Endodermal cell (in vitro differentiated cells): ENCODE measurements around the gene CLDN14. TPM values are rescaled to one million over a fixed set of nuclear protein-coding genes. Genes with fewer than 3 reads are reported as not detected.

Experiments used
- DNase-seq: peaks from one replicate; pipeline ENCODE4 v3.0.0-alpha.2; 2017
- H3K27ac ChIP-seq: 2 replicates; pipeline ENCODE4 v1.5.1; 2013; ENCODE audit warnings: mild to moderate bottlenecking, low read depth, low read length, moderate library complexity
- H3K27me3 ChIP-seq: 2 replicates; pipeline ENCODE4 v1.6.1; 2013; ENCODE audit warnings: mild to moderate bottlenecking, low read length, moderate library complexity; ENCODE audit not compliant: insufficient read depth, control insufficient read depth, poor library complexity, severe bottlenecking
- H3K36me3 ChIP-seq: 2 replicates; pipeline ENCODE4 v1.7.0; 2013; ENCODE audit warnings: mild to moderate bottlenecking, low read length, moderate library complexity; ENCODE audit not compliant: control insufficient read depth, insufficient read depth
- H3K4me1 ChIP-seq: one replicate; pipeline ENCODE4 v1.7.0; 2013; ENCODE audit warnings: low read length; ENCODE audit not compliant: control insufficient read depth, insufficient read depth
- H3K4me3 ChIP-seq: 2 replicates; pipeline ENCODE4 v1.5.1; 2013; ENCODE audit warnings: mild to moderate bottlenecking, low read length, moderate library complexity
- H3K9ac ChIP-seq: 2 replicates; pipeline ENCODE4 v1.6.1; 2013; ENCODE audit warnings: mild to moderate bottlenecking, low read length, moderate library complexity; ENCODE audit not compliant: poor library complexity, severe bottlenecking; ENCODE audit errors: extremely low read depth
- H3K9me3 ChIP-seq: 2 replicates; pipeline ENCODE4 v1.6.1; 2013; ENCODE audit warnings: mild to moderate bottlenecking, low read length, moderate library complexity; ENCODE audit not compliant: control insufficient read depth
- H3K27ac Mint-ChIP-seq: 2 replicates; pipeline ENCODE4 v1.8.0; 2020; ENCODE audit warnings: mixed read lengths
- H3K27me3 Mint-ChIP-seq: 2 replicates; pipeline ENCODE4 v1.8.0; 2021; ENCODE audit warnings: mild to moderate bottlenecking, mixed read lengths; ENCODE audit not compliant: insufficient read depth
- H3K36me3 Mint-ChIP-seq: 2 replicates; pipeline ENCODE4 v1.8.0; 2020; ENCODE audit warnings: low read depth, mixed read lengths
- H3K4me1 Mint-ChIP-seq: 2 replicates; pipeline ENCODE4 v1.8.0; 2020; ENCODE audit warnings: mixed read lengths
- H3K4me3 Mint-ChIP-seq: 2 replicates; pipeline ENCODE4 v1.8.0; 2020; ENCODE audit warnings: mild to moderate bottlenecking, moderate library complexity, mixed read lengths
- H3K9me3 Mint-ChIP-seq: 2 replicates; pipeline ENCODE4 v1.8.0; 2020; ENCODE audit warnings: mild to moderate bottlenecking, mixed read lengths
- CTCF ChIP-seq: fragments of 200-600 bp; sonication (generic); conservative IDR thresholded peaks from 2 replicates; pipeline ENCODE4 v1.5.0; 2021; ENCODE audit warnings: antibody characterized with exemption, mild to moderate bottlenecking
- WGBS, 2 experiments: methylation state at CpG; one replicate each; pipeline versions ENCODE4 v1.1.5 to v1.1.7; 2013; ENCODE audit warnings: missing lambda C conversion rate in 2 of 2, mixed read lengths in 1 of 2; ENCODE audit not compliant: insufficient coverage in 1 of 2, insufficient read length in 1 of 2; 5-methylcytosine and 5-hydroxymethylcytosine counted together
- total RNA-seq, 2 donors: library from RNA; stranded (reverse); fragmentation: NEBNext Ultra II Directional in 1 of 2; extraction: Animal tissue kit (Norgen Biotek cat#: 25700) in 1 of 2; gene quantifications; 2 replicates in 1 of 2; 3 replicates in 1 of 2; pipeline ENCODE4 v1.2.1, GENCODE V29; 2021

Gene CLDN14
- total RNA-seq, 2 donors from 2014 or later = not detected

GRCh38 chr21:36456729-36457414, 23.1 kb downstream of the CLDN14 start:
- no peaks in the 10 kb centered on the region for H3K36me3 ChIP-seq
- no peak overlapping the region for H3K27ac ChIP-seq
- peaks cover 13% of the 10 kb centered on the region for H3K4me1 ChIP-seq
- H3K27me3 ChIP-seq = no peaks in the 10 kb centered on the region
- peaks cover 23% of the 10 kb centered on the region for H3K4me1 Mint-ChIP-seq
- H3K4me3 ChIP-seq = no peak overlapping the region
- H3K9me3 Mint-ChIP-seq = no peaks in the 10 kb centered on the region
- H3K36me3 Mint-ChIP-seq = no peaks in the 10 kb centered on the region
- no peak overlapping the region for H3K27ac Mint-ChIP-seq
- H3K9ac ChIP-seq = no peak overlapping the region
- H3K27me3 Mint-ChIP-seq = peaks cover 1% of the 10 kb centered on the region
- no peak overlapping the region for H3K4me3 Mint-ChIP-seq
- no peak for TF ChIP-seq CTCF
- DNase-seq = no peak
- WGBS, 2 experiments = 85 to 87% methylated on average over 6 to 7 of the region's 7 CpGs
- no peaks in the 10 kb centered on the region for H3K9me3 ChIP-seq

GRCh38 chr21:36454706-36455105, 25.2 kb downstream of the CLDN14 start:
- TF ChIP-seq CTCF = no peak
- H3K27ac Mint-ChIP-seq = no peak overlapping the region
- Histone ChIP-seq H3K36me3 (no peaks in the 10 kb centered on the region), H3K9me3 (no peaks in the 10 kb centered on the region), H3K4me1 (peaks cover 13% of the 10 kb centered on the region), H3K4me3 (no peak overlapping the region), H3K27ac (no peak overlapping the region), H3K9ac (no peak overlapping the region), H3K27me3 (no peaks in the 10 kb centered on the region)
- no peak for DNase-seq
- H3K27me3 Mint-ChIP-seq = peaks cover 1% of the 10 kb centered on the region
- 83 to 90% methylated on average over 3 to 4 of the region's 4 CpGs for WGBS, 2 experiments
- H3K4me3 Mint-ChIP-seq = no peak overlapping the region
- H3K4me1 Mint-ChIP-seq = peaks cover 23% of the 10 kb centered on the region
- no peaks in the 10 kb centered on the region for H3K9me3 Mint-ChIP-seq
- H3K36me3 Mint-ChIP-seq = no peaks in the 10 kb centered on the region

GRCh38 chr21:36454093-36454531, 25.8 kb downstream of the CLDN14 start:
- TF ChIP-seq CTCF = no peak
- no peaks in the 10 kb centered on the region for H3K36me3 Mint-ChIP-seq

More at GRCh38 chr21:36454093-36454531, 25.8 kb downstream of the CLDN14 start:
- Mint-ChIP-seq H3K27ac (peak overlapping the region; percentile 57), H3K27me3 (peaks cover 1% of the 10 kb centered on the region), H3K9me3 (no peaks in the 10 kb centered on the region), H3K4me1 (peaks cover 23% of the 10 kb centered on the region), H3K4me3 (no peak overlapping the region)
- Histone ChIP-seq H3K4me1 (peaks cover 13% of the 10 kb centered on the region), H3K36me3 (no peaks in the 10 kb centered on the region), H3K9me3 (no peaks in the 10 kb centered on the region), H3K27me3 (no peaks in the 10 kb centered on the region), H3K4me3 (no peak overlapping the region), H3K27ac (no peak overlapping the region), H3K9ac (no peak overlapping the region)
- 33 to 37% methylated on average over 2 to 4 of the region's 4 CpGs for WGBS, 2 experiments
- DNase-seq = peak; percentile 80
